Adrenal gland (tissue), 12 donors: ENCODE measurements around the gene PHTF1. TPM values are rescaled to one million over a fixed set of nuclear protein-coding genes. Genes with fewer than 3 reads are reported as not detected.

Experiments
- DNase-seq, 7 donors: peaks; one replicate each; pipeline ENCODE4 v3.0.0-alpha.2; 2019 to 2020
- H3K27ac ChIP-seq, 5 donors: fragments of 200-600 bp; sonication (generic) in 4 of 5; 1 replicate in 3 of 5; 2 replicates in 2 of 5; pipeline versions ENCODE4 v1.5.1 to v1.8.0; 2016 to 2020; ENCODE audit warnings: mild to moderate bottlenecking in 1 of 5
- H3K27me3 ChIP-seq: fragments of 200-600 bp; 2 replicates; pipeline ENCODE4 v1.8.0; 2021
- H3K36me3 ChIP-seq, 2 donors: fragments of 200-600 bp; replicated peaks in 1 of 2; 1 replicate in 1 of 2; 2 replicates in 1 of 2; pipeline versions ENCODE4 v1.5.1 to v1.8.0; 2018 to 2022
- H3K4me1 ChIP-seq, 2 donors: fragments of 200-600 bp; replicated peaks in 1 of 2; 1 replicate in 1 of 2; 2 replicates in 1 of 2; pipeline versions ENCODE4 v1.5.1 to v1.8.0; 2018 to 2021
- H3K4me3 ChIP-seq, 4 donors: fragments of 200-600 bp; sonication (generic) in 3 of 4; one replicate each; pipeline ENCODE4 v1.5.1; 2016 to 2018
- H3K9me3 ChIP-seq, 3 donors: fragments of 200-600 bp; sonication (generic) in 1 of 3; replicated peaks in 1 of 3; 1 replicate in 2 of 3; 2 replicates in 1 of 3; pipeline versions ENCODE4 v1.5.1 to v1.8.0; 2016 to 2021
- POLR2A ChIP-seq, 2 donors: fragments of 450-650 bp; IDR thresholded peaks; one replicate each; pipeline ENCODE4 v1.6.1; 2017; ENCODE audit warnings: antibody characterized with exemption in 2 of 2, mild to moderate bottlenecking in 2 of 2, moderate library complexity in 1 of 2
- WGBS, 4 donors: extraction: QIAGEN DNeasy Blood & Tissue Kit in 2 of 4; methylation state at CpG; one replicate each; pipeline versions ENCODE4 v1.1.5 to v1.1.7; 2013 to 2017; 5-methylcytosine and 5-hydroxymethylcytosine counted together
- intact Hi-C, 2 donors: fragments of 100-400 bp; cut with DNase I; formaldehyde crosslinking; loops; one replicate each; pipeline versions ENCODE4 v1.14.1 to v1.15.0; 2022 to 2023
- polyA plus RNA-seq, 3 donors: library from polyadenylated mRNA; stranded (reverse); fragments of 200-250 nt in 2 of 3; fragments of 350-450 nt in 1 of 3; fragmentation: Illumina TruSeq in 1 of 3; extraction: RNeasy Lipid Tissue Mini Kit (QIAGEN cat#74804) in 1 of 3; gene quantifications; one replicate each; pipeline ENCODE4 v1.2.3, GENCODE V29; 2013 to 2014
- total RNA-seq, 9 donors: library from RNA; depleted of rRNA in 4 of 9; stranded (reverse); fragments of >200 nt in 4 of 9; fragments of 120-200 nt in 1 of 9; fragmentation: NEBNext Ultra II Directional in 1 of 9; extraction: Animal tissue kit (Norgen Biotek cat#: 25700) in 1 of 9; gene quantifications; one replicate each; pipeline versions ENCODE4 v1.1.0 to v1.2.4, GENCODE V29; 2013 to 2023
- TF ChIP-seq, protein P1 (sequence below), 6 experiments: fragments of 450-650 bp in 4 of 6; fragments of 200-600 bp in 2 of 6; sonication (generic) in 1 of 6; IDR thresholded peaks; 1 replicate in 5 of 6; 2 replicates in 1 of 6; pipeline versions ENCODE4 v1.5.1 to v1.8.0; 2016 to 2021; ENCODE audit warnings: antibody characterized with exemption in 6 of 6, mild to moderate bottlenecking in 2 of 6, moderate library complexity in 1 of 6
- donor health status: healthy with polysubstance abuse.
- donor health status: Bipolar disorder and iron deficiency.
- donor health status: DM: yes; HTN: yes; CAD: no.
- donor health status: DM: no; HTN: no; CAD: no.
- donor health status: DM: no; HTN: no; CAD: no.
- donor health status: DM: yes; HTN: yes; CAD: no.

Gene PHTF1
- total and polyA plus RNA-seq, 12 donors, result 9.7 to 37.9 (median 20.2) TPM

DNA sequence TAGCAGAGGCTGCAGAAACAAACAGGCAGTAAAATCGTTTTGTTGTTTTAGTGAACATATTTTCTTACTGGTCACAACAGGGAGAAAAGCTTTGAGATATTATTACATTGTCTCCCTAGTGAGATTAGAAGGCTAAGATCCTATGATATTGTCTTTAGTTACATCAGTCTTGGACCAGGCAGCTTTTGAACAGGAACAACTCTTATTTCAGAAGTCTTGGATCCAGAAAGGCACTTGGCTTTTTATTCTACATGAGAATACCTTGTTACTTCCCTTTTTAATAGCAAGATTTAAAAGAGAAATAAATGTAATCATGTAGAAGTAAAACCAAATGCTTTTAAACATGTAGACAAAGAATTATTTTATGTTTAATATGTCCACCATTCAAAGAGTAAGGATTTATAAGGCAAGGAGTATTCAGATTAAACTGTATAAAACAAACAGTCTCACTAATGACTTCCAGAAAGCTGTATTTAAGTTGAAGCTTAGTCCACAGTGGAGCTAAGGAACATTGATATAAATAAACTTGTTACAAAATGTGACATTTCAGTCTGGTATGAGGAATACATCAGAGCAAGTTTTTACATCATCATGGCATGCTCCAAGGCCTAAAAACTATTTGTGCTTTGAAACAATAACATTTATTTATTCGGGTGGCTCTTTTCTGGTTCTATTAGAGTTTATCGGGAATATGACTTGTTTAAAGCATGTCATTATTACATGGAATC lies 72.2 kb downstream of the PHTF1 start:
- H3K4me1 ChIP-seq, result peaks cover 0 to 5% of the 10 kb centered on the region in 2 donors
- no peak overlapping the region for H3K27ac ChIP-seq
- intact Hi-C loops, result no loop called here
- no peak overlapping the region for H3K4me3 ChIP-seq
- H3K27me3 ChIP-seq, result no peaks in the 10 kb centered on the region
- WGBS, 4 donors, result 83 to 93% (median 90%) methylated on average over 3 of the region's 3 CpGs
- no peak for DNase-seq
- H3K36me3 ChIP-seq, result no peaks in the 10 kb centered on the region
- no peaks in the 10 kb centered on the region for H3K9me3 ChIP-seq
- no peak for TF ChIP-seq POLR2A (IDR thresholded peaks at IDR 0.05)
- TF ChIP-seq, protein P1, sequence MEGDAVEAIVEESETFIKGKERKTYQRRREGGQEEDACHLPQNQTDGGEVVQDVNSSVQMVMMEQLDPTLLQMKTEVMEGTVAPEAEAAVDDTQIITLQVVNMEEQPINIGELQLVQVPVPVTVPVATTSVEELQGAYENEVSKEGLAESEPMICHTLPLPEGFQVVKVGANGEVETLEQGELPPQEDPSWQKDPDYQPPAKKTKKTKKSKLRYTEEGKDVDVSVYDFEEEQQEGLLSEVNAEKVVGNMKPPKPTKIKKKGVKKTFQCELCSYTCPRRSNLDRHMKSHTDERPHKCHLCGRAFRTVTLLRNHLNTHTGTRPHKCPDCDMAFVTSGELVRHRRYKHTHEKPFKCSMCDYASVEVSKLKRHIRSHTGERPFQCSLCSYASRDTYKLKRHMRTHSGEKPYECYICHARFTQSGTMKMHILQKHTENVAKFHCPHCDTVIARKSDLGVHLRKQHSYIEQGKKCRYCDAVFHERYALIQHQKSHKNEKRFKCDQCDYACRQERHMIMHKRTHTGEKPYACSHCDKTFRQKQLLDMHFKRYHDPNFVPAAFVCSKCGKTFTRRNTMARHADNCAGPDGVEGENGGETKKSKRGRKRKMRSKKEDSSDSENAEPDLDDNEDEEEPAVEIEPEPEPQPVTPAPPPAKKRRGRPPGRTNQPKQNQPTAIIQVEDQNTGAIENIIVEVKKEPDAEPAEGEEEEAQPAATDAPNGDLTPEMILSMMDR (IDR thresholded peaks at IDR 0.05), result no peak

DNA sequence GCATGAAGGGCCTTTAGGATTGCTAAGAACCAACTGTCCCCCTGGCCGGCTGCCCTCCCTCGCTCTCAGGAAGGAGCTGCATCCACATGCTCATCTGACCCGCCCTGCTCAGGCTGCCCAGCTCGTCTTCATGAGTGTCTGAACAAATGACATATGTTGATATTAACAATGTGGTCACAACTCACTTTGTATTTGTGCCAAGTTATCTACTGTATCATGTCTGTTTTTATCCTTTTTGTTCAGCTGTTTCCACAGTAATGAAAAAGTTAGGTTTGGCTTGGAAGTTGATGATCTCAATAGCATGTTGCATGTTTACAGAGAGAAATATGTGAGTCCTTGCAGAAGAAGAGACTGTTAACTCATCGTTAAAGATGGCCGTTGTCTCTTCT lies 75.1 kb downstream of the PHTF1 start:
- no peaks in the 10 kb centered on the region for H3K9me3 ChIP-seq
- no peak overlapping the region for H3K4me3 ChIP-seq
- no peaks in the 10 kb centered on the region for H3K27me3 ChIP-seq
- no peak for TF ChIP-seq POLR2A (IDR thresholded peaks at IDR 0.05)
- TF ChIP-seq, protein P1 (IDR thresholded peaks at IDR 0.05), result no peak
- WGBS, 4 donors, result 59 to 72% (median 65%) methylated on average over 6 of the region's 6 CpGs
- no peaks in the 10 kb centered on the region for H3K36me3 ChIP-seq
- peak in 5 of 7 donors; percentile 10 to 37 (median 24) for DNase-seq
- peaks cover 0 to 5% of the 10 kb centered on the region in 2 donors for H3K4me1 ChIP-seq
- intact Hi-C loops, result no loop called here
- peak overlapping the region in 1 of 5 donors; percentile 43 for H3K27ac ChIP-seq

DNA sequence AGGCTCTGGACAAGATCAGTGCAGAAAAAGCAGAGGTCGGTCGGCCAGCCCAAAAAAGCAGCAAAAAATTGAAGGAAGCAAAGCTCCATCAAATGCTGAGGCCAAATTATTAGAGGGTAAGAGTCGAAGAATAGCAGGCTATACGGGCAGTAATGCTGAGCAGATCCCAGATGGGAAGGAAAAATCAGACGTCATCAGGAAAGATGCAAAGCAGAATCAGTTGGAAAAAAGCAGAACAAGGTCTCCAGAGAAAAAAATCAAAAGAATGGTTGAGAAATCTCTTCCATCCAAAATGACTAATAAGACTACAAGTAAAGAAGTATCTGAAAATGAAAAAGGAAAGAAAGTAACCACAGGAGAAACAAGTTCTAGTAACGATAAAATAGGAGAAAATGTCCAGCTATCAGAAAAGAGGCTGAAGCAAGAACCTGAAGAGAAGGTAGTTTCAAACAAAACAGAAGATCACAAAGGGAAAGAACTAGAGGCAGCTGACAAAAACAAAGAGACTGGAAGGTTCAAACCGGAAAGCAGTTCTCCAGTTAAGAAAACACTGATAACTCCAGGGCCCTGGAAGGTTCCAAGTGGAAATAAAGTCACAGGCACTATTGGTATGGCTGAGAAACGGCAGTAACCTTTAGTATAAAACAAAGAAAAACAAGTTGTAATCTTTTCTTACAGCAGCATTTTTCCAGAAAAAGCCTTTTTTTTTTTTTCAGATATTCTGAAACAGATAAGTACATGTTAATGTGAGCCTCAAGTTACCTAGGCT lies 75.7 kb downstream of the PHTF1 start:
- Histone ChIP-seq H3K4me1 (peaks cover 0 to 5% of the 10 kb centered on the region in 2 donors), H3K27ac (peak overlapping the region in 1 of 5 donors; percentile 43), H3K9me3 (no peaks in the 10 kb centered on the region), H3K36me3 (no peaks in the 10 kb centered on the region), H3K4me3 (no peak overlapping the region), H3K27me3 (no peaks in the 10 kb centered on the region)
- WGBS, 4 donors, result 67 to 70% (median 68%) methylated on average over 8 of the region's 8 CpGs
- intact Hi-C loops, result no loop called here
- TF ChIP-seq, protein P1 (IDR thresholded peaks at IDR 0.05), result no peak
- no peak for DNase-seq

DNA sequence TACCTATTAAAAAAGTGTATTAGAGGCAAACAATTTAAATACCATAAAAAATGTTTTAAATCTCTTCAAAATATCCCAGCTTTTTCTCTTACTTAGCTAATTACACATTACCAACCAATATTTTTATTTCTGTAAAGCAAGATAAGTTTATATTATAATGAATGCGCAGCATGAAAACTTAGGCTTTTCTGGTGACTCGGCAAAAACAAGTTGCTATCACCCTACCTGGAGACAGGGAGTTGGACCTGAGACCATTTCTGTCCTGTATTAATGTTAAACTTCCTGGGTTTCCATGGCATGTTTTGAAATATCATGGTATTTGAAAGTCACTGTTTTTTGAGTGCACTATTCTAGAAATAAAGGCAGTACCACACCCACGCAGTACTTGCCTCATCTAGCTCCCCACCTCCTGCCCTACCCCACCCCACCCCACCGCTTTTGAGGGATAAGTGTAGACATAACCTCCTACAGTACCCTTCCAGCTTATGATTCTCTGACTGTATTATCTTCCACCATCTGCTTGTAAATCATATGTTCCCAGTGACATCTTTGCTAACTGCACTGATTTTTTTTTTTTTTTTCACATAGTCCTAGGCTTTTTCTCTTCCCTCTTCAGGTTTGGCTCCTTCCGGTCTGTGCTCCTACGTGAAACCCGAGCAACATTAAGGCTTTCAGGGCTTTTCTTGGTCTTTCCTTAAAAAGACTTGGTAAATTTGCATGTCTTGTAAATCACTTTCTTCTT lies 77.5 kb downstream of the PHTF1 start:
- no peak for DNase-seq
- no peaks in the 10 kb centered on the region for H3K9me3 ChIP-seq
- H3K4me1 ChIP-seq, result peaks cover 6 to 19% of the 10 kb centered on the region in 2 donors
- no peak overlapping the region for H3K4me3 ChIP-seq
- WGBS, 4 donors, result 94 to 99% (median 95%) methylated on average over 7 of the region's 7 CpGs
- intact Hi-C loops, result no loop called here
- no peak for TF ChIP-seq POLR2A (IDR thresholded peaks at IDR 0.05)
- TF ChIP-seq, protein P1 (IDR thresholded peaks at IDR 0.05), result no peak
- no peaks in the 10 kb centered on the region for H3K27me3 ChIP-seq
- no peaks in the 10 kb centered on the region for H3K36me3 ChIP-seq
- H3K27ac ChIP-seq, result no peak overlapping the region
